ENCODE results near the gene DOCK9.

- TF ChIP-seq CTCF (IDR thresholded peaks at IDR 0.05; ENCODE audit: extremely low read depth in 1 of 2, insufficient read depth in 1 of 2, low read depth in 1 of 2, low read length in 2 of 2) (no peak), POLR2A (IDR thresholded peaks at IDR 0.05; ENCODE audit: low read depth, low read length) (no peak), POLR2AphosphoS5 (IDR thresholded peaks at IDR 0.05; ENCODE audit: insufficient read depth, low read depth, low read length) (no peak), EZH2 (IDR thresholded peaks at IDR 0.05; ENCODE audit: borderline replicate concordance, low read depth, low read length, severe bottlenecking) (no peak), MAX (IDR thresholded peaks at IDR 0.05; ENCODE audit: insufficient read depth, insufficient read length) (no peak), JUN (IDR thresholded peaks at IDR 0.05; ENCODE audit: borderline replicate concordance, insufficient read depth, insufficient read length, low read depth) (no peak), FOS (IDR thresholded peaks at IDR 0.05; ENCODE audit: borderline replicate concordance, insufficient read depth, low read length) (no peak), GATA2 (IDR thresholded peaks at IDR 0.05; ENCODE audit: insufficient read depth, insufficient read length, low read depth, low read length) (no peak), MYC (IDR thresholded peaks at IDR 0.05; ENCODE audit: low read depth, low read length) (no peak)
These were observed 17.0 kb downstream of the DOCK9 start for GRCh38 chr13:98960606-98961502.

Data from endothelial cell of umbilical vein (primary cell).